Stimulated activated CD8-positive, alpha-beta memory T cell treated with anti-CD3 and anti-CD28 coated beads, Interleukin-4, amount 100 ng/mL, for 24 hours (primary cell): Measurements from ENCODE around the gene LRBA.
"Not testable (repeated sequence)": the region's sequence is repeated elsewhere in the genome, so short reads cannot be mapped to it uniquely, and the experiment has no call there.

ENCODE experiments used
- DNase-seq: peaks from one replicate; pipeline ENCODE4 v3.0.0-alpha.2; 2020; ENCODE audit warnings: low read depth

LRBA gene

GRCh38 chr4:150943126-150943525, 72.0 kb downstream of the LRBA start:
- DNase-seq = no peak

GRCh38 chr4:150942539-150942938, 72.5 kb downstream of the LRBA start:
- no peak for DNase-seq

GRCh38 chr4:150940123-150940522, 75.0 kb downstream of the LRBA start:
- DNase-seq = no peak

GRCh38 chr4:150939530-150939929, 75.6 kb downstream of the LRBA start:
- no peak for DNase-seq

GRCh38 chr4:150938873-150939499, 76.1 kb downstream of the LRBA start:
- no peak for DNase-seq

- DNase-seq = no peak
Observed at GRCh38 chr4:150938417-150938816, 76.7 kb downstream of the LRBA start.

DNA sequence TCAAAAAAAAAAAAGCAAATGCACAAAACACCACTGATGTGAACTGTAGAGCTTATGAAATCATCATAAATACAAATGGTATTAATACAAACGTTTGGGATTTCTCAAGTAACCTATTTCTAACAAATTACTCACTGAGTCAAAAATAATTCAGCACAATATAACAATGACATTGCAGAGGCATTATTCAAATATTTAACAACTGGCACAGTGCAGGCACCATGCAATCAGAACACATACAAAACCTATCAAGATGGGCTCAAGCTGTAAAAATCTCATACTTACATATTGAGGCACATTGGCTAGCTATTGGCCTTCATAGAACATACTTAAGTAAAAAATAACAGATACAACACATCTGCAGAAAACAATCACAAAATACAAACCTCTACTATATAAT, 81.1 kb downstream of the LRBA start:
- no peak for DNase-seq

GRCh38 chr4:150931796-150932195, 83.3 kb downstream of the LRBA start:
- no peak for DNase-seq

DNA sequence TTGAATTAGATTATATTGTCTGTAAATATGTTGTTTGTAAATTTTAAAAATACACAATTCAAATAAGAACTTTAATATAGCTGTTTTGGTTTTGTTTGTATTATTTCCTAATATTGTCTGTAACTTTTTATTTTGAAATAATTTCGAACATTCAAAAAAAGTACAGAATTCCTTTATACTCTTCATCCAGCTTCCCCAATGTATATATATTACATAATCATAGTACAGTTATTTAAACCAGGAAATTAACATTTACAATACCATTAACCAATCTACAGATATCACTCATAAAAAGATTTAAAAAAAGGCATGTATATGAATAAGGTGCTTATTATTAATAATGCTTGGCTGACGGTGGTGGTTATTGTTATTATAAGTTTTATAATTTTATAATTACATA, 84.1 kb downstream of the LRBA start:
- no peak for DNase-seq

GRCh38 chr4:150923945-150924344, 91.1 kb downstream of the LRBA start:
- no peak for DNase-seq

- DNase-seq = not testable (repeated sequence)
Observed at GRCh38 chr4:150921486-150921885, 93.6 kb downstream of the LRBA start.

- not testable (repeated sequence) for DNase-seq
Observed at GRCh38 chr4:150918562-150918961, 96.5 kb downstream of the LRBA start.

GRCh38 chr4:150911326-150911725, 103.8 kb downstream of the LRBA start:
- no peak for DNase-seq

DNA sequence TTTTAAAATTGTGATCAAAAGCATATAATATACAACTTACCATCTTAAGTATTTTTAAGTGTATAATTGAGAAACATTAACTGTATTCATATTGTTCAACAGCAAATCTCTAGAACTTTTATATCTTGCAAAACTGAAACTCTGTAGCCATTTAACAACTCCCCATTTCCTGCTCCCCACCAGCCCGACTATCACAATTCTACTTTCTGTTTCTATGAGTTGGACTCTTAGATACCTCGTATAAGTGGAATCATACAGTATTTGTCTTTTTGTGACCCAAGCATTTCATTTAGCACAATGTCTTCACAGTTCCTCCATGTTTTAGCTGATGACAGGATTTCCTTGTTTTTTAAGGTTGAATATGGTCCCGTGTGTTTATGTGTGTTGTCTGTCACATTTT, 106.0 kb downstream of the LRBA start:
- DNase-seq = no peak

GRCh38 chr4:150906987-150907633, 108.0 kb downstream of the LRBA start:
- no peak for DNase-seq

DNA sequence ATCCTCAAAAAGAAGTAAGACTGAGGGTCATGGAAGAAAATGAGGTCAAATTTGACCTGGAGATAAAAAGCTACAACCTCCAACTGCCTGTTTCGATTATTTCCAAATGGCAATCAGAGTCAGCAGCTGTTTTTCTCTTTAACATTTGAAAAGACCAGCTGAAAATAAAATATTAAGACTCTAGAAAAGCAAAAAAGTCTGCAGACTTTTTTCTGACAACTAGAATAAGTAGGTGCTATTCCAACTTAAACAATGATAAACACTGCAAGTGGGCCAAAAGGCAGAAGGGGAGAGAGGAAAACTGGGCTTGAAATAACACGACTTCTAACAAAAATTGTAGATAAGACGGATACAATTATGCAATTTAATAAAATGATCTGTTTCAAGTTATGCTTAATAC, 110.4 kb downstream of the LRBA start:
- DNase-seq = no peak

DNA sequence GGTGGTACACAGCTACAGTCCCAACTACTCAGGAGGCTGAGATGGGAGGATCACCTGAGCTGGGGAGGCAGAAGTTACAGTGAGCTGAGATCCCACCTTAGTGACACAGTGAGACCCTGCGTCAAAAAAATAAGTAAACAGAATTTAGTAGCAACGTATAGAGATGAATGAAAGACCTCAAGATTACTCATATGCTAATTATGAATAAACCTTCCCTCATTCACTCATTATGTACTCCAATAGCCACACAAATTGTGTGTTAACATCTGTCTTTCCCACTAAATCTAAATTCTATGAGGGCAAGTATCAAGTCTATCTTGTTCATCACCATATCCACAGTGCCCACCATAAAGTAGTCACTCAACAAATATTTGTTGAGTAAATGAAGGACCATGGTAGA, 111.5 kb downstream of the LRBA start:
- no peak for DNase-seq

GRCh38 chr4:150896497-150896896, 118.6 kb downstream of the LRBA start:
- no peak for DNase-seq

DNA sequence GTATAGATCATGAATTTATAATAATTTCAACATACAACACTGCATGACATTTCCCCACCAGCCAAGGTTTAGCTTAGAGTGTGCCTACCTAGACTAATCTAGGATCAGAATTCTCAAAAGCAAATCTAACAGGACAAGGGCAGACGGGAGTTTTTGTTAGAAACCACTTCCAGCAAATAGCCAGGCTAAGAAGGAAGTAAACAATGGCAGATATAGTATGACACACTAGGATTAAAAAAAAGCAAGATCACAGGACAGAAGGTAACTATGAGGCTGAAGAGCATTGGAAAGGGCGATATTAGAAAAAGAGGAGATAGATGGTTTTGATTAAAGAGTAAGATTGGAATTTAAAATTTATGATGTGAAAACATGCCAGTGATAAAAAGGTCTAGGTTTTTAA, 124.8 kb downstream of the LRBA start:
- DNase-seq = no peak

DNA sequence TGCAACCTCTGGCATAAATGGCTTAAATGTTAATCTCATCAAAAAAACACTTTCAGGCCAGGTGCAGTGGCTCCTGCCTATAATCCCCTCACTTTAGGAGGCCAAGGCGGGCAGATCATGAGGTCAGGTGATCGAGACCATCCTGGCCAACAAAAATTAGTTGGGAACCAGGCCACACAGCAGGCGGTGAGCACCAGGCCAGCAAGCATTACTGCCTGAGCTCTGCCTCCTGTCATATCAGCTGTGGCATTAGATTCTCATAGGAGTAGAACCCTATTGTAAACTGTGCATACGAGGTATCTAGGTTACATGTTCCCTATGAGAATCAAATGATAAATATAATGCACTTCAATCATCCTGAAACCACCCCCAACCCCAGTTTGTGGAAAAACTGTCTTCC, 125.8 kb downstream of the LRBA start:
- DNase-seq = no peak

DNA sequence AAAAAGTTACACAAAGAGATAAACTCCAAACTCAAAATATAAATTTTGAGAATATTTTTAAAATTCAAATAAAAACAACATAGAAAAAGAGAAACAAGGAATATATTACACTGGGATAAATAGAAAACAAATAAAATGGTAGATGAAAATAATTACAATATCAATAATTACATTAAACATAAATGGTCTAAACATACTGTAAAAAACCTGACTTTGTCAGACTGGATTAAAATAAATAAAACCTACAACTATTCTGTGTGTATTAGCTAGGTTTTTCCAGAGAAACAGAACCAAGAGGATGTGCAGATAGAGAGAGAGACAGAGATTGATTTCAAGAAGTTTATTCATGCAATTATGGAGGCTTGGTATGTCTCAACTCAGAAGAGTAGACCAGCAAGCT, 126.5 kb downstream of the LRBA start:
- no peak for DNase-seq

DNA sequence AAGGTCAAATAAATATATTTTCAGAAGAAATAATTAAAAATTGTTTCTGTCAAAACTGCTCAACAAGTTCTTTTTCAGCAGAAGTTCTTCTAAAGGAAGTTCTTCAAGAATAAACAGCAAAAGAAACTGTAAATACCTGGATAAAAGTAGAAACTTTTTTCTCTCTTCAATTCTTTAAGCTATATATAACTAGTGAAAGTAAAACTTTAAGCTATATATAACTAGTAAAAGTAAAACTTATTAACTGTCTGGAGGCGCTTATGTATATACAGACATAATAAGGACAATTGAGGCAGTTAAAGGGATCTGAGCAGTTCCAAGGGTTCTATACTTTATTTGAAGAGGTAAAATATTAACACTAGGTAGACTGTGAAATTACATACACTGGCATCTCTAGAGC, 126.9 kb downstream of the LRBA start:
- DNase-seq = no peak

DNA sequence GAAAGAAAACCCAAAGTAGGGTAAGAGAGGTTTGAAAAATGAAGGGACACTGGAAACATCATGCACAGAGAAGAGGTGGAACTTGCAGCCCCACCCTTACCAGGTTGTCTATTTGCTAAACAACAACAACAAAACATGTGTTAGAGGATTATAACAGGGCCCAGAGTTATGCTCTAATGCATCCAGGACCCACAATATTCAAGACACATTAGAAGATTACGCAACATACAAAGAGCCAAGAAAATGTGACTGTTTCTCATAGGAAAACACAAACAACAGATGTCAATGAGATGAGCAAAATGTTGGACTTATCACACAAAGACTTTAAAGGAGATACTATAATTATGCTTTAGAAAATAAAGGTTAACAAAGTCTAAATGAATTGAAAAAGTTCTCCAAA, 128.5 kb downstream of the LRBA start:
- DNase-seq = no peak

- DNase-seq = no peak
Observed at GRCh38 chr4:150884625-150885024, 130.5 kb downstream of the LRBA start.
